NCI-H446 treated with DMSO at 0.1 percent for 48 hours (cell line): ENCODE results near the gene SPANXN2.
"Not testable (repeated sequence)": the region's sequence is repeated elsewhere in the genome, so short reads cannot be mapped to it uniquely, and the experiment has no call there.

ENCODE experiments used
- DNase-seq: peaks from one replicate; lab custom pipeline; 2025; lab: John Stamatoyannopoulos, UW

Gene SPANXN2

GRCh38 chrX:143720652-143721051 lies at the start of gene SPANXN2:
SPANXN2 (minus strand) TSS chrX:143720752; CDS start chrX:143720668, 84 bp downstream.
- DNase-seq, result not testable (repeated sequence)

GRCh38 chrX:143768976-143769375 lies 48.4 kb upstream of the SPANXN2 start:
- DNase-seq, result no peak

- DNase-seq, result not testable (repeated sequence)
Measured at GRCh38 chrX:143767789-143768188, 47.2 kb upstream of the SPANXN2 start.

- DNase-seq, result no peak
Measured at GRCh38 chrX:143757887-143758286, 37.3 kb upstream of the SPANXN2 start.

GRCh38 chrX:143757375-143757774 lies 36.8 kb upstream of the SPANXN2 start:
- DNase-seq, result no peak

- no peak for DNase-seq
Measured at GRCh38 chrX:143754183-143754582, 33.6 kb upstream of the SPANXN2 start.

GRCh38 chrX:143733866-143734265 lies 13.3 kb upstream of the SPANXN2 start:
- no peak for DNase-seq

- DNase-seq, result no peak
Measured at GRCh38 chrX:143726296-143726695, 5.7 kb upstream of the SPANXN2 start.

GRCh38 chrX:143701460-143701859 lies 19.1 kb downstream of the SPANXN2 start:
- no peak for DNase-seq

GRCh38 chrX:143694885-143695284 lies 25.7 kb downstream of the SPANXN2 start:
- DNase-seq, result no peak

- DNase-seq, result no peak
Measured at GRCh38 chrX:143683486-143683885, 37.1 kb downstream of the SPANXN2 start.

GRCh38 chrX:143674926-143675325 lies 45.6 kb downstream of the SPANXN2 start:
- DNase-seq, result no peak

- DNase-seq, result no peak
Measured at GRCh38 chrX:143669395-143669794, 51.2 kb downstream of the SPANXN2 start.

- DNase-seq, result no peak
Measured at GRCh38 chrX:143664302-143664701, 56.2 kb downstream of the SPANXN2 start.

GRCh38 chrX:143663755-143664154 lies 56.8 kb downstream of the SPANXN2 start:
- DNase-seq, result no peak
